ENCODE measurements around the gene SHROOM3.
A peak's percentile ranks its signal among the peaks of the same experiment; 100 is the strongest.

Gene SHROOM3

DNA sequence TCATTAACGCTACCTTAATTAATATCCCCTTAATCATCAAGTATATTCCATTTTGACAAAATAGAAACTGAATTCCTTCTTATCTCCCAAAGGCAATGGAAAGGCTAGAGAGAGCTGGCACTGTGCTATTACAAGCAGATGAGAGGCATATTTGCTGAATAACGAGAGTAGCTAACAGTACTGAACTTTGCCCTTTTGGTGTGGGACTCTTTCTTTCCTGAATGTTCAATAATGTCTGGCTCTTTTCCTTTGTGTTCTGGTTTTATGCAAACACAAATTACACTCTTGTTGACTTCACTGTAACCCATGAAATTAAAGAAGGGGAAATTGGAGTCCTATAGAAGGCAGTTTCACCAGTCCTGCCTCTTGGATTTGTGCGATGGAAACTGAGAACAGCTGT lies 63.5 kb downstream of the SHROOM3 start:
- no peak for DNase-seq

DNA sequence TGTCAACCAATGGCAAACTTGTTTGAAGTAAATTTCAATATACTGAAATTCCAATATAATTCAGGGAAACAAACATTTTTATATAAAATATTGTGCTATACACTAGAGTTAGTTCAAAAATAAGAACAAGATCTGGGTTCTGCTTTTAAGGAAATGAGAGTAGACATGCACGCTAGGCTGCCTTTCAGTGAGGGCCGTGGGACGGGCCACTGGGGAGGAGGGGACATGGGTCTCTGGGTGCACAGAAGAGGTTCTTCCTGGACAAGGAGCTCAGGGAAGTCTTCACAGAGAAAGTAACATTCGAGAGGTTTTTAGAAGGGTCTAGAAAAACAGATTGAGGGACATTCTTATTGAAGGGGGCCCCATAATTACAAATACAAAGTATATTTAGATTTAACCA lies 64.4 kb downstream of the SHROOM3 start:
- peak in 1 of 2 donors; percentile 39 for DNase-seq

DNA sequence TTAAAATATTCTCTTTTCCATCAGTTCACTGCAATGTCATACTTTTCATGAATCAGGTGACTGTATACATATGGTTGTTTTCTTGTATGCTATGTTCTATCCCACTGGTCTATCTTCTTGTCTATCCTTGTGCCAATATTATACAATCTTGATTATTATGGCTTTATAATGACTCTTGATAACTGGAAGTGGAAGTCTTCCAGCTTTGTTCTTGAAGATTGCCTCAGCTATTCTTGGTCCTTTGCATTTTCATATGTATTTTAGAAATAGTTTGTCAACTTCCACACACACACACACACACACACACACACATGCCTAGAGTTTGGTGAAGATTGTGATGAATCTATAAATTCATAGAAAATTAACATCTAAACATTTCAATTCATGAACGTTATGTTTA lies 67.9 kb downstream of the SHROOM3 start:
- DNase-seq, result no peak

DNA sequence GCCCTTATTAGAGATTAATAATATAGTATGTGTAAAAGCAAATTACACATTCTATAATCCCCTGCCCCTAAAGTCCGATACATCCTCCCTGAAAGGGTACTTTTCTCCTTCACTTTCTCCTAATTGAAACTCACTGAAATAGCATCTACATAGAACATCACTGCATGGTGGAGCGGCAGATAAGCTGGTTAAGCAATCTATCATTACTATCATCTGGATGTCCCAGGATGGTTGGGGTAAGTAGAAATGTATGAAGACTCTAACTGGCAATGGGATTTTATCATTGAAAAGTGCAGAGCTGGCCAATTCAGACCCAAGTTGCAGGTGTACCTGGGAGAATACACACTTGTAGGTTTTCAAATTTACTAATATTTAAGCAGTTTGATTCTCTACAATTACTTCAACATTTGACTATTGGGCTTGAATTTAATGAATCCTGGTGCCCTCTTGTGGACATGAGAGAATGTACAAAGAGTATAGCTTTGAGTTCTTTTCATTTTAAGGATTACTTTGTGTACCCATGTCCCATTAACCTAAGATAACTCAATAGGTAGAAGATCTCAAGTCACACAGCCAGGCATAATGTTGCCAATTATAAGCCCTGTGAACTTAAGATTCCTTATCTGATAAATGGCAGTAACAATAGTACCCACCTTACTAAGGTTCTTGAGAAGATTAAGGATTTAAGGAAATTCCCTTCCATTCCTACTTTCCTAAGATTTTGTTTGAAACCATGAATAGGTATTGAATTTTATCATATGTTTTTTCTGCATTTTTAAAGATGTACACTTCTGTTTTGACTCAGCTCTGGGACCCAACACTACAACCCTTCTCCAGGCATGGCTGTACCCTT lies 69.8 kb downstream of the SHROOM3 start:
- peak in 1 of 2 donors; percentile 42 for DNase-seq

DNA sequence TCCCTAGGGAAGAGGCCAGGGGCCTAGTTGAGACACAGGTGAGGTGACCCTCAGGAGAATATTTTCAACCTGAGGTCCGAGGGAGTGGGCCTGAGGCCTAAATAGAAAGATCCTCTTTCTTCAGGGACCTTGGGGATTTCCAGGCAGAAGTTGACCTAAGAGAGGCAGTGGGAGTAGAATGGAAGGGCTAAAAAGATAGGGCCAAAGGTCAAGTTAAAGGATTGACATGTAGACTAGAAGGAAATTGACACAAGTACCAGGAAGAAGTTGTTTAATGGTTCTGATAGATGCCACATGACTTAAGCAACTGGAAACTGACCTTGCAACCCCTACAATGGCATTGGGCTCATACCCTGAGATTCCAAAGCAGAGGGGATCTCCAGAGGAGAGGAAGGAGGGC lies 76.9 kb downstream of the SHROOM3 start:
- no peak for DNase-seq

DNA sequence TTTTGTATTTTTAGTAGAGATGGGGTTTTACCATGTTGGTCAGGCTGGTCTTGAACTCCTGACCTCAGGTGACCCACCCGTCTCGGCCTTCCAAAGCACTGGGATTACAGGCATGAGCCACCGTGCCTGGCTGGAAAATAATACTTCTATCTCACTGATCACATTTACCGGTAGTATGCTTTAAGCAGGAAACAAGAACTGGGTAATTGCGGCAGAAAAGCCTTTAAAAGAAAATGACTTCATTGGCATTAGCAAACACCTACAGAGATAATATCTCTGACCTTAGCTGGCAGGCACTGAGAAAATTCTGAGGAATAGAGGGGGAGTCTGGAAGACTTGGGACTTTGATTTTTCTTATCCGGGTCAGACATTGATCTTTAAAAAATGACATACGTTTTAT lies 78.5 kb downstream of the SHROOM3 start:
- DNase-seq, result no peak

DNA sequence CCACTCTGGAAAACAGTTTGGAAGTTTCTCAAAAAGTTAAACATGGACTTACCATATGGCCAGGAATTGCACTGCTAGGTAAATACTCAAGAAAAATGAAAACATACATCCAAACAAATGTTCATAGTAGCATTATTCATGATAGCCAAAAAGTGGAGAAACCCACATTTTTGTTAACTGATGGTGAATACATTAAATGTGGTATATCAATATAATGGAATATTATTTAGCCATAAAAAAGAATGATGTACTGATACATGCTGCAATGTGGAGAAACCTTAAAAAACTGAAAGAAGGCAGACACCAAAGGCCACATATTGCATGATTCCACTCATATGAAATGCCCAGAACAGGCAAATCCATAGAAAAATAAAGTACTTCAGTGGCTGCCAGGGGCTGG lies 79.1 kb downstream of the SHROOM3 start:
- DNase-seq, result no peak

DNA sequence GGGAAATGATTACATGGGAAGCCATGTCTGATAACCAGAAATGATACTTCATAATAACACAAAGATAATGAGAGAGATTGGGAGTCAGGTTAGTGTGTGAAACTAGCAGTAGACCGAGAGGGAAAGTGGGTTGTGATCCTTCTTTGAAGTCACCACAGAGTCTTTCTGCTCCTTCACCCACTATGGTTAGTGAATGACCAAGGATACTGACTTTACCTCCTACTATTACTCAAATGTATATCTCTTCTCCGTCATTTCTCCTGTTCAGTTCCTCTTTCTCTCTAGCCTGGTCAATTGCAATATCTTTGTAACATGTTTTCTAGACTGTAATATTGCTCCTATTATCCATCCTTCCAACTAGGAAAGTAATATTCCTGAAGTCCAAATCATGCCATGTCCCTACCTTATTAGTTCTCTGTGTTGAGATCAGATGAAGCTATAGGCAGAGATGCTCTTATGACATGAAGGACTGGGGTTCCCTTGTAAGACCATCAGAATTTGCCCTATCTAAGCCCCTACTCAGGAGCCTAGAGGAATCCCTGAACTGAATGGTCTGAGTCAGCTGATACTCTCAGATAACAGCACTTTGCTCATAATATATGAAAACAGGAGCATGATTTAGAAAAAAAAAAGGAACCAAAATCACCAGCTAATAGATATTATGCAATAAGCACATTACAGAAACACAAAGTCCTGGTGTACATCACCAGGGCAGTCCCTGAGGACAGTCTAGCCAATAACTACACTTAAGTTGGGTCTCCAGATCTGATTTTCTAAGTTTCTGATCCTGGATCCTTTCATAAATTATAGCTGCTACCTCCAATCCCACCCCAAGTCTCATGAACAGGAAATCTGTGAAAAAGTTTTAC lies 81.2 kb downstream of the SHROOM3 start:
- no peak for DNase-seq

DNA sequence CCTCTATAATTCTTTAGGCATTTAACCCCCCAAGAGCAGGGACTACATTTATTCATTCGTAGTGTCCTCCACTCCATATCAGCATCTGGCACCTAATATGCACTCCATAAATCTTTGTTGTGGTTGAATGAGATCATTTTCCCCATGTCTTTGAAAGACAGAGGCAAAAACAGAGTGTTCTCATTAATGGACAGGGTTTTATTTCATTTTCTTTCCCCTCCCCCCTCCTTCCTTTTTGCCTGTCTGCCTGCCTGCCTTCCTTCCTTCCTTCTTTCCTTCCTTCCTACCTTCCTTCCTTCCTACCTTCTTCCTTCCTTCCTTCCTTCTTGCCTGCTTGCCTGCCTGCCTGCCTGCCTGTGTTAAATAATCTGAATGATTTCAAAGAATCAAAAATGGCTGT lies 83.2 kb downstream of the SHROOM3 start:
- no peak for DNase-seq

DNA sequence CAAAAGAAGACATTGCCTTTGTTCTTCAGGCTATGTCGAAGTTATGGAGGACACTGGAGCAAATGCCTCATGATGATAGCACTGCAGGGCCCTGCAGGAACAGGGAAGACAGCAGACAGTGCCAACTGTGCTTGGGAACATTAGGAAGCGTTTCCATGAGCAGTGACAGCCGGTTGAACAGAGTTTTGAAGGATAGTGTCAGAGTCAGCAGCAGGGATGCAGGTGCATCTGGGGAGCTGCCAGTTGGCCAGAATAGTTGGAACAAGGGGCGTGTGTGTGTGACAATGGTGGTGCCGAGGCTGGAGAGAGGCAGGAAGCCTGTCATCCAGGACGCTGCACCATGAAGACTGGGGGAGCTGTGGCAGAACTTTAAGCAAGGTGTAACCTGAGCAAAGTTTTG lies 88.6 kb downstream of the SHROOM3 start:
- DNase-seq, result no peak

DNA sequence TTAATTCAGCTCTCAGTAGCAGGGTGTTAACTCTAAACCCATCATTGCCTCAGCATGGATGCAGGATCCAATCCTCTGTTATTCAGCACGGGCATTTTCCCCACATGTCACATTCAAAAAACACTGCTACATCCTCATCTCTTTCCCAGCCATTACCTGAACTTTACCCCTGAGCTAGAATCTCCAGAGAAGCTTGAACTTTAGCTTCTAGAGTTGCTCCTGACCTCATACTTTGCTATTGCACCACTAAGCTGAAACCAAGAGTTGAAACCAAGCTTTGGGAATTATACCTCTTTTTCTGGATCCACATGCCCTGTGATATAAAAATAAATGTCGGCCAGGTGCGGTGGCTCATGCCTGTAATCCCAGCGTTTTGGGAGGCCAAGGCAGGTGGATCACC lies 90.7 kb downstream of the SHROOM3 start:
- DNase-seq, result no peak

DNA sequence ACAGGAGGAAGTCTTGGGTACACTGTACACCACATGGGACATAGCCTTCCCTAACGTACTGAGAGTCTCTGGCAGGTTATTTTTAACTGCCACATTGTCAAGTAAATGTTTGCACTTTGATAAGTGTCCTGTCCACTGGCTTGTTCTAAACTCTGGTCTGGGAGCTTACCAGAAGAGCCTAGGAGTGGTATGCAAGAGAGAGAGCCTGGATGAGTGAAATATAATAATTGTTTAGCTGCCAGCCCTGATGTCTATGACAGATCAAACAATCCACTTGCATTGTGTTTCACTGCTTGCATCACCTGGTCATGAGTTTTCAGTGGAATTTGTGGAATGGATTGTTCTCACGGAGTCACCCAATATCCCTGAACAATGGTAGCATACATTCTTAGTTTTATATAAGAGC lies 91.6 kb downstream of the SHROOM3 start:
- DNase-seq, result no peak

DNA sequence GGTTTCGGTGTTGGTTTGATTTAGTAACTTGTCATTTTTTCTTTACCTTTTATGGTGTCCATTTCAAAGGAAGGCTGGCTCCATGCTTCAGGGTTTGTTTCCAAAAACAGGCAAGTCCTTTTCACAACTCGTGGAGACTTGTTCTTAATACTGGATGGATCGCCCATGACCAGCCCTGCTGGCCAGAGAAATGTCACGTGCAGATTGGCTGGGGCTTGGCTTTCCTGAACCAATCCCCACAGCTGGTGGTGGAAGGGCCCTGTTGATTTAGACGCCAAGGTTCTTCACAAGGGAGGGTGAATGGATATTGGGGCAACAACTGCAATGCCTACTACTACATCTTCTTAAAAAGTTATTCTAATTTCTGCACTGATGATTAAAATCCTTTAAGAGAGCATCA lies 92.6 kb downstream of the SHROOM3 start:
- no peak for DNase-seq

DNA sequence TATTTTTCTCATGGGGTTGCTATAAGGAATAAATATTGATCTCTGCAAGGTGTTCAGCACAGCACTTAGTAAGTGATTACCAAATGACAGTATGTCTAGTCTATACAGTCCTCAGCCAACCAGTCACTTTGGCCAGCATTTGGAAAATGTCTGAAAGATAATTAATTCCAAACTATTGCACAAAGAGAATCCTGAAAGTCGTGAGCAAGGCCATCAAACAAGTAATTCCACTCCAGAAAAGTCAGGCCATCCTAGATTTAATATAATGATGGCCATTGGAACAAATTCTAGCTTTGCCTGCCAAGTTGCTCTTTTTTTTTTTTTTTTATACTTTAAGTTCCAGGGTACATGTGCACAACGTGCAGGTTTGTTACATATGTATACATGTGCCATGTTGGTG lies 96.6 kb downstream of the SHROOM3 start:
- DNase-seq, result no peak

DNA sequence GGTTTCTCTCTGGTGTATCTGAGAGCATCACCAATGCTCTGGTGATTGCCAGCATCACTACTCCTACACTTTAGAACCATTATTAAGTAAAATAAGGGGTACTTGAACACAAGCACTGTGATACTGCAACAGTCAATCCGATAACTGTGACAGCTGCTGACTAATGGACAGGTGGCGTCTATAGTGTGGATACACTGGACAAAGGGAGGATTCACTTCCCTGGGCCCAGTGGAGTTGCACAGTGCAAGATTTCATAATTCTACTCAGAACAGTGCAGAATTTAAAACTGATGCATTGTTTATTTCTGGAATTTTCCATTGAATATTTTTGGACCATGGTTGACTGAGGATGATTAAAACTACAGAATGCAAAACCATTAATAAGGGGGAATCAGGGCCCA lies 97.8 kb downstream of the SHROOM3 start:
- no peak for DNase-seq

DNA sequence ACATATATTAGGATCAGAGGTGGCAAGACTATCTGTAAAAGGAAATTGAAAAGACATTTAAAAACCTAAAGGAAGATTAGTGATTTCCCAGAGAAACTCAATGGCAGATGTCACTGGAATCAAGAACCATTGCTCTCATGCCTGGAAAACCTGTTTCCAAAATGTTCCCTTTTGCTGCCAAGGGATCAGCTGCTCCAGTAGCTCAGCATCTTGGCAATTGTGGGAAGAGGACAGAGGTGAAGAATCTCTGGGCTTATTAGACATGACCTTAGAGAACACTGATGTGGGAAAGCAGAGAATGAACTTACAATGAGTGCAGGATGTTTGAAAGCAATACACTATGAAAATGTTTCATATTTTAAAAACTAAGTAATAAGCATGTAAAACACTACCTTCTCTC lies 98.3 kb downstream of the SHROOM3 start:
- no peak for DNase-seq

DNA sequence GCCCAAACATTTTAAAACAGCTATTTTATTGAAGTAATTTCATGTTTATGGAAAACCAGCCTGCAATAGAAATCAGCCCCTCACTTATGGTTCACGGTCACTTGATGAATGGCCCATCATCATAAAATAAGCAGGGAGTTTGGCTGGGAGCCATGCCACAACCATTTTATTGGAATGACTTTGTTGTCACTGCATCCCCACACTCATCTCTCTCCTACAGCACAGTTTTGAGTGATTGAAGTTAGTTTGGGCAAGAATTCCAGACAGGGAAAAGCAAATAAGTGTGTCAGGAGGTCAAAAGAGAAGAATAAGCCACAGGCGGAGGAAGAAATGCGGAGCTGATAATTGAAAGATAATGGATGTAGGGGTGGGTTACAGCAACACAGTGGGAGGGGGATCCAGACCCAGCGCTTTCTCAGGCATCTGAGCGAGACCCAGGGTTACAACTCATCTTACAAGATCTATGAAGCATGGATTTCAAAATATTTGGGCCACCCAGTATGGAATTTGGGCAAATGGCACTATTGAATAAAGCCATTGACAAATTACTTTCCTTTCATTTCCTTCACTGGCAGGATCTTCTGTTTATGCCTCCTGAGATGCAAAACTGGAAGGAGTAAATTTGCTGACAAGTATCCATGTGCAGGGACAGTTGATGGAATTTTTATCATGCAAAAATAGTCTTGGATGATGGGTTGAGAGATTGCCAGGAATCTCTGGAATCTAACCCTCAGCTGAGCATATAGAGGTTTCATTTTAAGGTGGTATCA lies 100.8 kb downstream of the SHROOM3 start:
- no peak for DNase-seq

DNA sequence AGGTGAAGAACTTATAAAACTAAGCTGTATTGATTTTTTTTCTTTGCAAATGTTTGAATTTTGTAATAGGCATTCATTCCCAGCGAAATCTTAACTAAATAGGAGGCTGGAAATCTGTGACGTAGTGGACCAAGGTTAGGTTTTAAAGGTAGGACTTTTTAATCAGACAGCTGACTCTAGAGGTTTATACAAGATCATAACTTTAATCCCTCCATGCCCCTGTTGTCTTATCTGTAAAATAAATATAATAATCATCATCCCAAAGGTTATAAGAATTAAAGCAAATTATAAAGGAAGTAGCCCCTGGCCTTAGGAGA lies 101.3 kb downstream of the SHROOM3 start:
- no peak for DNase-seq

DNA sequence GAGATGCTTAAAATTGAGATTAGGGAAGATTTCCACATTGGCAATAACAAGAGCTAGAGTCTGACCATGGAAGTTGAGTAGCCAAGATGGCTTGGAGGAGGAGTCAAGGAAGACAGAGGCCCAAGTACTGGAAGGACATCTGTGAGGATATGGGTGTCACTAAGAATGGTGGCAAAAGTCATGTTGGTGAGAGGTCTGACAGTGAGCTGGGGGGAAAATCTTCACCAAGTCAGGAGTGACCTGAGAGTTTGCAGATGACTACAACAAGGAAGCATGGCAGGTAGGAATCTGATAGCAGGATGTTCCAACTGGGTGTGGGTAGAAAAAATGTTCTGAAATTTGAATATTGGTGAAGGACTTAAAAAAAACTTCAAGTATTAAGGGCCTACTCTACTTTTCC lies 103.3 kb downstream of the SHROOM3 start:
- DNase-seq, result no peak

DNA sequence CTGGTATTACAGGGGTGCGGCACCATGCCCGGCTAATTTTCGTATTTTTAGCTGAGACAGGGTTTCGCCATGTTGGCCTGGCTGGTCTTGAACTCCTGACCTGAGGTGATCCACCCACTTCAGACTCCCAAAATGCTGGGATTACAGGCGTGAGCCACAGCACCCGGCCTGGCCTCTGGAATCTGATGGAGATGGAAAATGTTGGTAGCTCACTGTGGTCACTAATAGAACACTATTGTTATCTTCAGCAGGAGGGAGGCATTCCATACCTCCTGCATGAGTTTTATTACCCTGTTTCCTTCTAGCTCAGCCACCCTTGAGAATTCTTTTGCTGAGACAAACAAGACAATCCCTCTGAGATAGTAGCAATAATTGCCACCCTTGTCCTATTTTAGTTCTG lies 105.0 kb downstream of the SHROOM3 start:
- no peak for DNase-seq

DNA sequence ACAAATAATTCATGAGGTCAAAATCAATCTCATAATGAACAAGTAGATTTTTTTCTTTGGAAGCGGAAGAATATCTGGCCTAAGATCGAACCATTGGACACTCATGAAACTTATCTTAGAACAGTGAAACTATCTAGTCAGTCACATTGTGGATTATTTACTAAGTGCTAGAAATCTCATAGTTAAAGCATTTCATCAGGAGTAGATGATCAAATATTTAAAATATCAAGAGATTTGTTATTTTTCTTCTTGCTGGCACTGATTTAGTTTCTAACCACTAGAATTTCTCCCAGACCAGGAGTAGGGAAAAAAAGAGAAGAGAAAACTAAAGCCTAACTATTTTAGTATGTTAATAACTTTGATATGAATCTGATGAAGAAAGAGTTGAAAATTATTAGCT lies 105.5 kb downstream of the SHROOM3 start:
- no peak for DNase-seq

DNA sequence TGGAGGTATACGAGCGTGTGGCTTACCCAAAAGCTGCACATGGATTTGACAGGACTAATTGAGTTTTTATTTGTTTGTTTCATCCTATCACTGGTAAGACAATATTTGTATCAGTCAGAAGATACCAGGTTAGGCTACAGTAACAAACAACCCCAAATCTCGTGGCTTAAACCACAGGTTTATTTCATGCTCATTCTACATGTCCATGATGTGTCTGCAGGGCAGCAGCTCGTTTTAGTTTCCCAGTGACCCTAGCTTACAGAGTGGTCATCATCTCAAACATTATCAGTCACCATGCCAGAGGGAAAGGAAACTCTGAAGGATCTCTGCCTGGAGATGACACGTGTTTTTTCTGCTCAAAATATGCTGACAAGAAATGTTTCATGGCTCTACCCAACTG lies 108.3 kb downstream of the SHROOM3 start:
- no peak for DNase-seq

DNA sequence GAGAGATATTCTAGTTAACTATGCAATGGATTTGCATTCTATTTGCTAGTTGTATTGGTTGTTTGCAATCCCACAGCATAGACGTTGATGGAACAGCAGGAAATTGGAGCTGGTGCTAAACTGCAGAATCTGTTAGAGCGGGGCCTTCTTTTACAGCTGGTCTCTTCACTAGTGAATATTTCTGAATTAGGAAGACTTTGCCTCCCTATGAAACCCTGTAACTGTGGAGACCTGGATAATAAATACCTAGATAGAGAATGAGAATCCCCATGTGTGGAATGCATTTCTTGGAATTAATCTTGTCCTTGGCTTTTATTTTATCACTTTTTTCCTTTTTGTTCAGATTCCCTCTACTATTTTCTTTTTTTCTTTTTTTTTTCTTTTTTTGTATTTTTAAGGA lies 109.7 kb downstream of the SHROOM3 start:
- DNase-seq, result no peak

Data from CD4-positive, alpha-beta T cell treated with Interleukin-4 for 1 hour (primary cell).